ENCODE results near the gene SUPT20H.

DNA sequence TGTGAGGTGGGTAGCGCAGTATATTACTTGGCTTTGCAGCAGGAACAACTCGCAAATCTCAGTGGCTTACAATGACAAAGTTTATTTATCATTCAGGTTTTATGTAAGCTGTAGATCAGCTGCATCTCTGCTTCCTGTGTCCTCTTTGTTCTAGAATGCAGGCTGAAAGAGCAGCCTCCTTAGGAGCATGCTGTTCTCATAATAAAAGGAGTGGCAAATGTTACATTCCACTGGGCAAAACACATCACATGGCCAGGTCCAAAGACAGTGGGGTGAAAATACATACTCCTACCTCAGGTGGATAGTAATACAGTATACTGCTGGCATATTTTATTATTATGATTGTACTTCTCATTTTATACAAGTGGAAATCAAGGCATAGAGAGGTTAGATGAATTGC is 47.2 kb upstream of the SUPT20H start:
- TF ChIP-seq, protein P1, sequence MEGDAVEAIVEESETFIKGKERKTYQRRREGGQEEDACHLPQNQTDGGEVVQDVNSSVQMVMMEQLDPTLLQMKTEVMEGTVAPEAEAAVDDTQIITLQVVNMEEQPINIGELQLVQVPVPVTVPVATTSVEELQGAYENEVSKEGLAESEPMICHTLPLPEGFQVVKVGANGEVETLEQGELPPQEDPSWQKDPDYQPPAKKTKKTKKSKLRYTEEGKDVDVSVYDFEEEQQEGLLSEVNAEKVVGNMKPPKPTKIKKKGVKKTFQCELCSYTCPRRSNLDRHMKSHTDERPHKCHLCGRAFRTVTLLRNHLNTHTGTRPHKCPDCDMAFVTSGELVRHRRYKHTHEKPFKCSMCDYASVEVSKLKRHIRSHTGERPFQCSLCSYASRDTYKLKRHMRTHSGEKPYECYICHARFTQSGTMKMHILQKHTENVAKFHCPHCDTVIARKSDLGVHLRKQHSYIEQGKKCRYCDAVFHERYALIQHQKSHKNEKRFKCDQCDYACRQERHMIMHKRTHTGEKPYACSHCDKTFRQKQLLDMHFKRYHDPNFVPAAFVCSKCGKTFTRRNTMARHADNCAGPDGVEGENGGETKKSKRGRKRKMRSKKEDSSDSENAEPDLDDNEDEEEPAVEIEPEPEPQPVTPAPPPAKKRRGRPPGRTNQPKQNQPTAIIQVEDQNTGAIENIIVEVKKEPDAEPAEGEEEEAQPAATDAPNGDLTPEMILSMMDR (conservative IDR thresholded peaks at IDR 0.05 in 1 of 2, IDR thresholded peaks at IDR 0.05 in 1 of 2; ENCODE audit: low read depth in 1 of 2, low read length in 2 of 2): no peak
- TF ChIP-seq EZH2 (IDR thresholded peaks at IDR 0.05; ENCODE audit: low read length, missing control alignments): no peak

Data from fibroblast of lung (primary cell).